K562 (cell line): ENCODE data around the gene MFSD11. TPM values are rescaled to one million over a fixed set of nuclear protein-coding genes. Genes with fewer than 3 reads are reported as not detected.

Source experiments
- ATAC-seq: fragments of 200-7000 bp; cut with Tn5 transposase; 3 replicates; pipeline ENCODE4 v1.9.1; 2020; ENCODE audit warnings: moderate library complexity
- BruUV-seq: library from RNA; stranded (reverse); fragments of 400-500 nt; replicated peaks from 2 replicates; lab custom pipeline; 2021; lab: Mats Ljungman, UMichigan
- CTCF ChIA-PET: fragments of 300-600 bp; formaldehyde crosslinking; extraction: SDS; loops from one replicate; lab custom pipeline; 2021; ENCODE audit warnings: low intra/inter-chr PET ratio; lab: Yijun Ruan, JAX
- POLR2A ChIA-PET: fragments of 300-600, 350-650 bp; sonication (Branson Sonifier 250); formaldehyde crosslinking; extraction: SDS; loops from one replicate; lab custom pipeline; 2021; ENCODE audit warnings: antibody characterized with exemption, inconsistent platforms; lab: Yijun Ruan, JAX
- DNase-seq, 4 experiments: peaks; one replicate each; pipeline versions ENCODE4 v3.0.0 to v3.0.0-alpha.2; 2011 to 2018; ENCODE audit warnings: low spot score in 3 of 4, mixed read lengths in 3 of 4; ENCODE audit errors: extremely low read depth in 1 of 4
- FAIRE-seq: peaks from 2 replicates; lab custom pipeline; 2011; peaks lifted over from hg19 to GRCh38; lab: Jason Lieb, UNC
- H2AFZ ChIP-seq: 2 replicates; pipeline ENCODE4 v1.6.0; 2011; ENCODE audit warnings: low read depth, low read length, control low read depth, inconsistent platforms
- H3K27ac ChIP-seq: fragments of 200-600 bp; 3 replicates; pipeline ENCODE4 v1.8.0; 2011; ENCODE audit warnings: low read depth, mild to moderate bottlenecking, control low read depth, inconsistent platforms, low read length, moderate library complexity, mixed read lengths; ENCODE audit errors: extremely low read depth
- H3K27me3 ChIP-seq, 2 experiments: fragments of 300-600 bp in 1 of 2; 2 replicates in 1 of 2; 3 replicates in 1 of 2; pipeline versions ENCODE4 v1.6.0 to v1.8.0; 2011; ENCODE audit warnings: inconsistent platforms in 2 of 2, low read length in 2 of 2, mild to moderate bottlenecking in 1 of 2, mixed read lengths in 1 of 2, moderate library complexity in 1 of 2; ENCODE audit not compliant: control insufficient read depth in 2 of 2, insufficient read depth in 2 of 2
- H3K36me3 ChIP-seq: fragments of 300-600 bp; 3 replicates; pipeline ENCODE4 v1.8.0; 2011; ENCODE audit warnings: mild to moderate bottlenecking, low read length, inconsistent platforms; ENCODE audit not compliant: control insufficient read depth, insufficient read depth
- H3K4me1 ChIP-seq, 2 experiments: fragments of 200-600 bp in 1 of 2; replicated peaks in 1 of 2; 2 replicates in 1 of 2; 3 replicates in 1 of 2; pipeline versions ENCODE4 v1.5.1 to v1.8.0; 2011; ENCODE audit warnings: inconsistent platforms in 2 of 2, low read length in 2 of 2, mild to moderate bottlenecking in 1 of 2, mixed read lengths in 1 of 2, moderate library complexity in 1 of 2; ENCODE audit not compliant: control insufficient read depth in 2 of 2, insufficient read depth in 2 of 2
- H3K4me2 ChIP-seq: 2 replicates; pipeline ENCODE4 v1.6.1; 2011; ENCODE audit warnings: low read length, control low read depth, inconsistent platforms, mixed read lengths; ENCODE audit not compliant: insufficient read depth
- H3K4me3 ChIP-seq: fragments of 200-600 bp; sonication (generic), shearing (Covaris generic); 2 replicates; pipeline ENCODE4 v1.5.1; 2016; ENCODE audit warnings: control low read depth, inconsistent platforms
- H3K79me2 ChIP-seq: fragments of 200-600 bp; 3 replicates; pipeline ENCODE4 v1.8.0; 2011; ENCODE audit warnings: low read length, inconsistent platforms; ENCODE audit not compliant: control insufficient read depth, insufficient read depth
- H3K9ac ChIP-seq, 2 experiments: 2 replicates each; pipeline versions ENCODE4 v1.6.0 to v1.6.1; 2011; ENCODE audit warnings: low read depth in 2 of 2, low read length in 2 of 2, control low read depth in 1 of 2, inconsistent platforms in 1 of 2, mild to moderate bottlenecking in 1 of 2, mixed read lengths in 1 of 2; ENCODE audit not compliant: insufficient read depth in 1 of 2
- H3K9me1 ChIP-seq: one replicate; pipeline ENCODE4 v1.6.0; 2011; ENCODE audit warnings: inconsistent platforms, mild to moderate bottlenecking, low read length, moderate library complexity; ENCODE audit not compliant: control insufficient read depth, insufficient read depth
- H3K9me3 ChIP-seq: replicated peaks from 2 replicates; pipeline ENCODE4 v1.5.1; 2011; ENCODE audit warnings: low read depth, low read length, inconsistent platforms; ENCODE audit not compliant: control insufficient read depth, insufficient read depth
- H4K20me1 ChIP-seq: replicated peaks from 2 replicates; pipeline ENCODE4 v1.6.1; 2011; ENCODE audit warnings: low read length, inconsistent platforms, mixed read lengths; ENCODE audit not compliant: control insufficient read depth, insufficient read depth
- POLR3G ChIP-seq: IDR thresholded peaks from 2 replicates; pipeline ENCODE4 v1.6.1; 2011; ENCODE audit not compliant: insufficient read length, insufficient replicate concordance; ENCODE audit errors: extremely low read depth
- SLC30A9 ChIP-seq: fragments of 250-450 bp; sonication (Bioruptor Pico); IDR thresholded peaks from 2 replicates; pipeline ENCODE4 v1.8.0; 2022; ENCODE audit warnings: mild to moderate bottlenecking, moderate library complexity
- ZC3H4 ChIP-seq: sonication (generic); formaldehyde crosslinking; IDR thresholded peaks from 2 replicates; pipeline ENCODE4 v1.9.0; 2021; ENCODE audit warnings: missing genetic modification reagents, borderline replicate concordance
- ZNF263 ChIP-seq: sonication (generic); formaldehyde crosslinking; IDR thresholded peaks from 2 replicates; pipeline ENCODE4 v1.8.0; 2022; ENCODE audit warnings: mild to moderate bottlenecking, missing genetic modification reagents, borderline replicate concordance
- ZNF518B ChIP-seq: fragments of 250-450 bp; sonication (Bioruptor Pico); IDR thresholded peaks from 2 replicates; pipeline ENCODE4 v1.5.0; 2021; ENCODE audit warnings: mild to moderate bottlenecking, moderate library complexity
- WGBS: fragments of 100-300 bp; shearing (Covaris generic); methylation state at CpG from one replicate; pipeline ENCODE4 v1.1.6; 2016; ENCODE audit warnings: low coverage, mixed read lengths; ENCODE audit not compliant: insufficient coverage; ENCODE audit errors: missing lambda C conversion rate; 5-methylcytosine and 5-hydroxymethylcytosine counted together
- in situ Hi-C: fragments of 300-500 bp; cut with MboI; formaldehyde crosslinking; loops from 4 replicates; pipeline ENCODE4 v1.15.0; 2018; ENCODE audit warnings: inconsistent platforms, mixed read lengths
- intact Hi-C: fragments of 100-400 bp; cut with micrococcal nuclease; formaldehyde crosslinking; loops from 2 replicates; pipeline ENCODE4 v1.14.2; 2022
- polyA plus RNA-seq, 8 experiments: library from polyadenylated mRNA; depleted of rRNA in 4 of 8; stranded (reverse) in 5 of 8; unstranded in 3 of 8; fragments of >200 nt; fragmentation: Nextera tagmentation in 2 of 8; fragmentation: Illumina TruSeq in 1 of 8; extraction: Ambion mirVana in 2 of 8; extraction: Trizol in 1 of 8; gene quantifications; 2 replicates each; pipeline versions ENCODE4 v1.2.1 to v1.2.3, GENCODE V29; 2011 to 2014; ENCODE audit warnings: inconsistent platforms in 1 of 8, missing spikeins in 1 of 8
- total RNA-seq, 7 experiments: library from RNA; depleted of rRNA in 6 of 7; stranded (reverse); fragments of >200 nt in 6 of 7; fragmentation: Illumina TruSeq in 2 of 7; extraction: Trizol in 2 of 7; gene quantifications; 2 replicates each; pipeline versions ENCODE4 v1.2.1 to v1.2.3, GENCODE V29; 2011 to 2021; ENCODE audit warnings: low replicate concordance in 1 of 7

The MFSD11 gene
- total and polyA plus RNA-seq, 9 of the 15 experiments (the other 6 are each of a cell fraction or from before 2014, with no cell fraction given) = 14.4 to 24.5 (median 19.9) TPM

DNA sequence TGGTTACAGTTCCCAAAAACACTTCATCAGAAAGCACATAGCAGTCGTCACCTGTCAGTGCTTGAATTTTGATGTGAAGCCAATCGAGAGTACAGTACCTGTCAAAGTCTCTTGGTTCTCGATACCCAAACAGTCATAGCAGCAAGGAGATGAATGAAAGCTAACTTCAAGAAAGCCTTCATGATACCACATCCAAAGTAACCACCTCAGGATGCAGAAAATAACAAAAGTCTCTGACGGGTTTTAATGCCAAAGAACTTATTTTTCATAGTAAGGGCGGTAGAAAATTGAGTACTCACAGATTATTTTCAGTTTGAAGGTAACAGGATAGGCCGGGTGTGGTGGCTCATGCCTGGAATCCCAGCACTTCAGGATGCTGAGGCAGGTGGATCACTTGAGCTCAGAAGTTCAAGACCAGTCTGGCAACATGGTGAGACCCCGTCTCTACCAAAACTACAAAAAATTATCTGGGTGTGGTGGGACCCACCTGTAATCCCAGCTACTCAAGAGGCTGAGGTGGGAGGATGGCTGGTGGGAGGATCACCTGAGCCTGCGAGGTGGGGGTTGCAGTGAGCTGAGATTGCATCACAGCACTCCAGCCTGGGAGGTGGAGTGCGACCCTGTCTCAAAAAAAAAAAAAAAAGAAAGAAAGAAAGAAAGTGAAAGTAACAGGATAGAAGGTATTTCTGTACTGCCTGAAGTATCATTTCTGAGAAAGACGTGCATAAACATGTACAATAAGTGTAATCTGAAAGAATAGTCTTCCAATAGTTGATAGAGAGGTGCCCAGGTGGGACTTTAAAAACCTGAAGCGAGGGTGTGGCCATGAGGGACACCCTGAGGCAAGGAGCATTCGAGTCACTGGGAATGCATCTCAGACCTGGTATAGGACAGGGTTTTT lies 15.4 kb downstream of the MFSD11 start:
- 81% methylated on average over 11 of the region's 12 CpGs for WGBS
- Histone ChIP-seq H3K27ac (no peak overlapping the region), H3K9me1 (no peaks in the 10 kb centered on the region), H3K4me3 (no peak overlapping the region), H3K27me3 (no peaks in the 10 kb centered on the region), H3K79me2 (no peaks in the 10 kb centered on the region), H3K4me1 (no peaks in the 10 kb centered on the region; a peak in 1 of 5 replicates), H2AFZ (no peak overlapping the region), H3K36me3 (peaks cover 29% of the 10 kb centered on the region), H3K4me2 (no peak overlapping the region), H3K9me3 (no peaks in the 10 kb centered on the region), H3K9ac (no peak overlapping the region), H4K20me1 (no peaks in the 10 kb centered on the region)
- intact Hi-C loops (no loop called here), in situ Hi-C loops (no loop called here)
- ChIA-PET POLR2A (interaction anchor here (0.9 kb wide), 2 partner anchors 15 to 16 kb away, joined by 3 read pairs; partner anchors contain the start of genes MFSD11 and SRSF2), CTCF (no interaction called here)
- TF ChIP-seq ZNF263 (CRISPR knock-in tag) (no peak), ZNF518B (CRISPR knock-in tag) (no peak), POLR3G (no peak), ZC3H4 (CRISPR knock-in tag) (no peak), SLC30A9 (CRISPR knock-in tag) (no peak)
- ATAC-seq (no peak), FAIRE-seq (no peak), DNase-seq (no peak)
- no TSS peak for BruUV-seq
